GM19351 (cell line): ENCODE data around the gene CRYZL1.

Experiments
- ATAC-seq: cut with Tn5 transposase; IDR thresholded peaks from one replicate; pipeline ENCODE4 v1.9.1; 2021; ENCODE audit warnings: mild to moderate bottlenecking, moderate library complexity; ENCODE audit not compliant: unreplicated experiment

Gene CRYZL1

DNA sequence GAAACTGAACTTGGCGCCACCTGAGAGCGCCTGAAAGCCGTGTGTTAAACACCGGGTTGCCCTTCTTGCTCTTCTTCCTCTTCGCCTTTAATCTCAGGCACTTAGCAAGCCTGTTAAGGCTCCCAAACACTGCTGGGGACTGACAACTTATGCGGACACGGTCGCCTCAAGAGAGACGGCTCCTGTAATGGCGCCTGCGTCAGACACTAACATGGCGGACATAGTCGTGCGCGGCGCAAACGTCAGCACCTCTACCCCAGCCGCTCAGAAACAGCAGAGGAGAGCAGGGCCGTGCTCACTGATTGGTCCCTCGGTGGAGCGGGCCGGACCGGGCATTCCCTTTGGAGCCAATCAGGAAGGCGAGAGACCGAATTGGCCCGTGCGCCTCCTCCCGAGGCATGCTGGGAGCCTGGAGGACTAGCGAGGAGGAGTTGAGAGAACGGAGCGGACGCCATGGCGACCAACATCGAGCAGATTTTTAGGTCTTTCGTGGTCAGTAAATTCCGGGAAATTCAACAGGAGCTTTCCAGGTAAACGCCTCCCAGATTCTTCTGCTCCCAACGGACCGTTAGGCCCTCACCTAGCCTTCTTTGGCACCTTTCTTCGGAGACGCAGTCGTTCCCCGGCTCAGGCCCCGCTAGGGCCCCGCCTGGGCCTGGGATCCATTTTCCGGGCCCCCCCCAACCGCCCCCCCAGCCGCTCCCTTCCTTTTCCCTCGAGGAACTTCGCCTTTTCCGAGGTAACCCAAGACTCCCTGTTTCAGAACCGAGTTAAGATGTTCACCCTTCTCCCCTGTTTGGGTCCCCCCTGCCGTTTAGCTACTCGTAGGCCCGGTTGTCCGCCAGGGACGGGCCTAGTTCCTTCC is 98.7 kb downstream of the CRYZL1 start, which contains the start of gene SON:
SON (plus strand) TSS at position 399 of the 865 bp plus-strand sequence; CDS start at position 454, 55 bp downstream.
- peak; percentile 92 for ATAC-seq

DNA sequence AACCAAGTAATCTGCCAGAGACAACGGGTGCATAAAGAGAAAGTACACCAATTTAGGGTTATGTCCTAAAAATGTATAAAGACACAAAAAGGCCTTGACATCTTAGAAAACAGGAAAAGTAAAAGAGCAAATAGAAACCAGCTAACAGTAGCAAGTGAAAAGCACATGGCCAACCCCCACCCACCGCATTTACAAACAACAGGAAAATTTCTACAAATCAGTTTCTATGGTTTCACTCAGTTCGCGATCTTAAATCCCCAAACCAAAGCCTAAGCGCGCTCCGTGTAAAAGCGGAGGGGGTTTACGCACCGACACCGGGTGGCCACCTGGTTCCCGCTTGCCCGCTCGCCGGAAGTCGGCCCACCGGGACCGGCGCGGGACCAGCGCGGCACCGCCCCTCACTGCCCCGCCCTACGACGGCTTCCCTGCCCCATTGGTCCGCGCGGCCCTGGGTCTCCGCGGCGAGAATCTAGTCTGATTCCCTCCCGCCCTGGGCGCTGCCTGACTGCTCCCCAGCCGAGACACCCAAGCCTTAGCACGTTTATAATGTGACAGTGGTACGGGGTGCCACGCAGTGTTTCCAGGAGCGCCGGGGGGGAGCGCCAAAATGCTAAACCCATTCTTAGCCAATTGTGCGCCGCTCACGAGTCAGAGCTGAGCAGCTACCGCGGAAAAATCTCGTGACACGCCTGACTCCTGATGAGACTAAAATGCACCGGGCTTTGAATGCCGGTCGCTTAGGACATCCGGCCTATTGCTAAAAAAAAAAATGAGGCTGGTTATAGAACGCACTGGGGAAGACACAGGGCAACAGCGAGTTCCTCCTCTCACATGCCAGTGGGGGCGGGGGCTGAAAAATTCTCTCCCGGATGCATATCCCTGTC is 99.5 kb downstream of the CRYZL1 start, which contains the start of gene GART:
GART (minus strand) TSS at position 362 of the 884 bp plus-strand sequence. CDS start 2,802 bp downstream, outside the sequence.
- peak; percentile 58 for ATAC-seq

DNA sequence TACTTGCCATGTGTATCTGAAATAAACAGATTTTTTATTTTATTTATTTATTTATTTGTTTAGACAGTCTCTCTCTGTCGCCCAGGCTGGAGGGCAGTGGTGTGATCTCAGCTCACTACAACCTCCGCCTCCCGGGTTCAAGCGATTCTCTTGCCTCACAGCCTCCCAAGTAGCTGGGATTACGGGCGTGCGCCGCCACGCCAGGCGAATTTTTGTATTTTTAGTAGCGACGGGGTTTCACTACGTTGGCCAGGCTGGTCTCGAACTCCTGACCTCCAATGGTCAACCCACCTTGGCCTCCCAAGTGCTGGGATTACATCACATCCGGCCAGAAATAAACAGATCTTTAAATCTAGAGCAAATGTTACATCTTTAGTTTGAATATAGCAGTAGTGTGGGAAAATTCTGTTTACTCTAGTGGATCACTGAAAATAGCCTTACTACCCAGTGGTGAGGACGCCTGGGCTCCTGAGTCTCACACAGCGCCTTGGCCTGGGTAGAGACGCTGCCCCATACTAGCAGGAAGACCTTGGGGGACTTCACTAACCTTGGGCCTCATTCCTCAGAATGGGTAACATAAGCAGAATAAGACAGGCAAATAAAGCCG is 100.3 kb downstream of the CRYZL1 start:
- ATAC-seq: no peak

DNA sequence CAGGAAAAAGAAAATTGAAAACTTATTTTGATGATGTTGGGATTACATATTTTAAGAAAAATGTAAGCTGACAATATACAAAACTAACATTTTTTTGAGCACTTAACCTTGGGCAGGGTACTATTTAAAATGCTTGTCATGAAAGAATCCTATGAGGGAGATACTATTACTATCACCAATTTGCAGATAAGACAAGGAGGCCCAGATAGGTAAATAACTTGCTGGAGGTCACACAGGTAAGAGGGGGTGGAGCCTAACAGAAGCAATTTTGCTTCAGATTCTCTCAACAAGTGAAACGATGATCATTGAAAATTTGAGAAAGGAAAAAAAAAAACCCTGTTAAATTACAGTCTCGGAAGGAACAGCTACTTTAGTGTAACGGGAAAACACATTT is 100.8 kb downstream of the CRYZL1 start:
- no peak for ATAC-seq

DNA sequence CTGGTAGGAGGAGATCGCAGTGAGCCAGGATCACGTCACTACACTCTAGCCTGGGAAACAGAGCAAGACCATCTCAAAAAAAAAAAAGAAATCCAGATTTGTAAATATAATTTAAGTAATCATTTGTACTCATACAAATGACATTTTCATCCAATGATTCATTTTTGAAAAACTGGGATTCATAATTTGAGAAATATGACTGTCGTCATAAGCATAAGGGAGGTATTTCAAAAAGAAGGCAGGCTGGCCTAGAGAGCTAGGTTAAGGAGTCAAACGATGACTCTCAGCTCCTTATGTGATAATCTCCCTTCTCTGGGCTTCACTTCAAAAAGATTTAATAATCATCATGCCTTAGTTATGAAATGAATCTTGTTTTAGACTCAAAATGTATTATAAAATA is 101.9 kb downstream of the CRYZL1 start:
- ATAC-seq: no peak
